Right lobe of liver (tissue), 4 donors: ENCODE measurements around the gene RSU1.

Experiments used
- CTCF ChIP-seq, 4 donors: fragments of 200-600 bp in 3 of 4; fragments of 450-650 bp in 1 of 4; IDR thresholded peaks; one replicate each; pipeline versions ENCODE4 v1.5.1 to v1.8.0; 2016 to 2022; ENCODE audit warnings: antibody characterized with exemption in 4 of 4, mild to moderate bottlenecking in 2 of 4
- POLR2A ChIP-seq: fragments of 450-650 bp; IDR thresholded peaks from one replicate; pipeline ENCODE4 v1.6.1; 2017; ENCODE audit warnings: antibody characterized with exemption, mild to moderate bottlenecking
- donor health status: DM: no; HTN: no; CAD: no.
- donor health status: DM: no; HTN: no; CAD: no.
- donor health status: DM: no; HTN: yes; CAD: no.

- no peak for TF ChIP-seq CTCF (IDR thresholded peaks at IDR 0.05)
- TF ChIP-seq POLR2A: no peak
These were observed 210.8 kb downstream of the RSU1 start for GRCh38 chr10:16606421-16606820.
